HG03442 (cell line): ENCODE results near the gene NELFE.
"Not testable (repeated sequence)": the region's sequence is repeated elsewhere in the genome, so short reads cannot be mapped to it uniquely, and the experiment has no call there.

Source experiments
- ATAC-seq: cut with Tn5 transposase; IDR thresholded peaks from one replicate; pipeline ENCODE4 v1.9.1; 2021; ENCODE audit warnings: mild to moderate bottlenecking, moderate library complexity; ENCODE audit not compliant: unreplicated experiment

NELFE gene

GRCh38 chr6:31976065-31976464 is 17.3 kb upstream of the NELFE start:
- not testable (repeated sequence) for ATAC-seq

DNA sequence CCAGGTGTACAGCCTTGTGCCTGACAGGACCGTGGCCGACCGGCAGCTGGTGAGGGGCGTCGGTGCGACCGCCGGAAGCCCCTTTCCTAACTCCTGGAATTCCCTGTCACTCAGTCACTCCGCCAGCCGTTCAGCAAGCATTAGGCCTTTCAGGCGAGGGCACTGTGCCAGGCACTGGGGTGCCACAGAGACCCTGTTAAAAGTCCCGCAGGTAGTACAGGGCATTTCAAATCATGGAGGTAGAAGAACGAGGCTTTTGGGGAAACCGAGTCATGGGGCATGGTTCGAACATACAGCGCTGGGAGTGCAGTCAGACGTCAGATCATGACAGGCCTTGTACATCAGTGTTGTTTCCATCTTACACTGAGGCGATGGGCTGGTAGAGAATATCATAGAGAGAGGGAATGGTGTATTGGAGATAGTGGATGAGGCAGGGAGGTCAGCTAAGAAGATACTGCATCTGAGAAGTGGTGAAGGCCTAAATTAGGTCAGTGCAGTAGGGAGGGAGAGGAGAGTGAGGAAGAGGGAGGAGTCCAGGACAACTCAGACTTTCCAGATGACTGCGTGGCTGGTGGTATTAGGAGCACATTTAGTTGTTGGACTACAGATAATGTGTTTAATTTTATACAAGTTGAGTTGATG is 14.1 kb upstream of the NELFE start:
- ATAC-seq, result peak; percentile 1

- ATAC-seq, result peak; percentile 82
These were observed 13.4 kb upstream of the NELFE start, which contains the start of gene DXO for GRCh38 chr6:31971993-31972708. TSS of gene DXO (minus strand) at chr6:31972138. CDS start at chr6:31971675, 463 bp downstream.

GRCh38 chr6:31971279-31971992 is 12.7 kb upstream of the NELFE start:
- no peak for ATAC-seq

DNA sequence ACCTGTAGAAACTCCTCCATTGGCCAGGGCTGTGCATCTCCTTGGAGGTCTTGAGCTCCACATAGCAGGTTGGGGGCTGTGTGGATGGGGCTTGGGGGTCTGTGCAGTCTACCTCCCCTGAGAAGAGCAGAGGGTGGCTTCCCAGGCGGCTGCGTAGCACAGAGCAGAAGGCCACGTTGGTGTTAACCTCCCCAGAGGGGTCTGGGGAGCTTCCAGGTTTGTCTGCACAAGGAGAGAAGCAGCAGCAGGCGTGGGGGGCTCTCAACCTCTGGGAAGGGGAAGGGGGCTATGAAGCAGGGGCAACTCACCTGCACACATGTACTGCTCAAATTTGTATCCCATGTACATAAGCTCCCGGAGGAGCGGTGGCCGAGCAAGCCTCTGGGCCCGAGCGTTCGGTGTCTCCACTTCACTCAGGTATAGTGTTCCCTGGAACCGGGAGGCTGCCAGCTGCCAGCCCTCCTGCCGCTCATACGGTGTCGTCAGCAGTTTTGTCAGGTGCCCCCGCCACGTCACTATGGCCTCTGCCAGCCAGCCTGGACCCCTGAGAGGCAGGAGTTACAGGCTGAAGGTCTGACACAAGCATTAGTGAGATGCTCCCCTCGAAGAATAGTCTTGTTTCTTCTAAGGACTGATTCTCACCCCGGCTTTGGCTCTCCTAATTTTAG is 12.0 kb upstream of the NELFE start:
- ATAC-seq, result no peak

DNA sequence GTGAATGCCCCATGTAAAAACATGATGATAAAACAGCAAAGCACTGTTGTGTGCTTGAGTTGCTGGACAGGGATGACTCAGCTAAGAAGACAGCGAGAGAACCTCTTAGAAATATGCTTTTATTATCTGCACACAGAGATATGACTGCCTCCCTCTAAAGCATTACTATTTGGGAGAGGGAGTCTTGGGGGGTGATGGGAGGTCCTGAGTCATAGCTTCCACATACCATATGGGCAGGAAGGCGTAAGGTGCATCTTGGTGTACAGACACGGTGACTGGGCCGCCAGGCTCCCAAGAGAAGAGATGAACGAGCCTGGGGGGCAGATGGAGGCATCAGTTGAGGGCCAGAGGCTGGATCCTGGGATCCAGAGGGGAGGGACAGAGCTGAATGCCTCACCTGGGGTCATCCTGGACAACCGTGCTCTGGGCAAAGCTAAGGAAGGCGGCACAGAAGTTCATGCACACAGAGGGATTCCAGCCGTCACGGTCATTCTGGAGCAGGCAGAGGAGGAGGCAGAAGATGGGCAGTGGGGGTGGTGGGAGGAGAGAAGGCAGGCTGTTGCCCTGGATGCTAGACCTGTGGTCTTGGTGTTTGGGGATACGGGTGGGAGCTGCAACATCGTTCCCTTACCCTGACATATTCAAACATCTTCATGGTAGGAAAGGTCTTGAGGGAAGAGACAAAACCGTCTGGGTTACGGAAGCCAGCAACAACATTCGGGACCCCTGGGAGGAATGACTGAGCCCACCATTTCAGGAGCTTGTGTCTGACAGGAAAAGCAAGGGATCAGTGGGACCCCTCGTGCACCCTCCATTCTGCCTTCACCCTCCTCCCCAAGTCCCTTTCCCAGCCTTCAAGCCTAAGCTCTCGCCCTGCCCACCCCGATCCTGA is 11.2 kb upstream of the NELFE start:
- no peak for ATAC-seq

GRCh38 chr6:31968791-31969711 is 10.3 kb upstream of the NELFE start:
- no peak for ATAC-seq

GRCh38 chr6:31968326-31968725 is 9.6 kb upstream of the NELFE start:
- ATAC-seq, result no peak

- no peak for ATAC-seq
These were observed 9.2 kb upstream of the NELFE start for GRCh38 chr6:31967926-31968320.

DNA sequence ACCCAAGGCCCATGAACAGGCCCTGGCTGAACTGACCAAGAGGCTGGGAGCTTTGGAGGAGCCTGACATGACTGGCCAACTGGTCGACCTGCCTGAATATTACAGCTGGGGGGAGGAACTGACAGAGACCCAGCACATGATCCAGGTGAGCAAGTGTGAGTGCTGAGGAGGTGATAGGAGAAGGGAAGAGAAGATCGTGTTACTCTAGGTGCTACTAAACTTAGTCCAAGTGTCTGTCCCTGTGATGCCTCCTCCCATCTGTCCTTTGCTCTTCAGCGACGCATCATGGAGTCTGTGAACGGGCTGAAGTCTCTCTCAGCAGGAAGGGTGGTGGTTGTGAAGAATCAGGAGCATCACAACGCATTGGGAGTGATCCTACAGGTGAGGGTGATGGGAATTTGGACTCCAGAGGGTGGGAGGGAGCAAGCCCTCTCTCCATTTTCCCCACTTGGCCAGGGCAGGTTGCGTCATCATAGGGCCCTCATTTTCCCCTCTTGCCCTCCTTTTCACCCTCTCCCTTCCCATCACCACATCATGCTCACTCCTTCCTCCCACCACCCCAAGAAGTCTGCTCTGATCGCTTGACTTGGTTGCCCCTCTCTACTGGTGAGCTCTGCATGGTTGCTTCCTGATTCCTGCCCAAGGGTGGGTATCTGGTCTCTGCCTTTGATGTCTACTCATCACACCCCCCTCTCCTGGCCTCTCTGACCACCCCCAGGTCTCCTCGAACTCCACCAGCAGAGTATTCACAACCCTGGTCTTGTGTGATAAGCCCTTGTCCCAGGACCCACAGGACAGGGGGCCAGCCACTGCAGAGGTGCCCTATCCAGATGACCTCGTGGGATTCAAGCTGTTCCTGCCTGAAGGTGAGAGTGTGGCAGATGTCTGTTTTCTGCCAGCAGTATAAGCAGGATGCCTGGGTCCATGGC is 8.5 kb upstream of the NELFE start:
- ATAC-seq, result no peak

DNA sequence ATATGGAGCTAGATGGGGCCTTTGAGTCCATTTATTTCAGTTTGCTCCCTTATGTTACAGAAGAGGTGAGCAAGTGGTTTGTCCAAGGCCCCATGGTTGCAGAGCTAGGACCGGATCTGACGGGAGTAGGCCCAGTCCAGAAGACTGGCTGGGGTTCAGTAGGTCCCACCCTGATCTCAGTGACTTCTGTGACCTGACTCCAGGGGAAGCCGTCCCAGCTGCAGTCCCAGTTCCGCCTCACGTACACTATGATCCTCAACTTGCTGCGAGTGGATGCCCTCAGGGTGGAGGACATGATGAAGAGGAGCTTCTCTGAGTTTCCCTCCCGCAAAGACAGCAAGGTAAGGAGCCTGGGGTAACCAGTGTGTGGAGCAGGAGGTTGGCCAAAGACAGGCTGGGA is 7.7 kb upstream of the NELFE start:
- no peak for ATAC-seq

GRCh38 chr6:31965700-31966099 is 6.9 kb upstream of the NELFE start:
- ATAC-seq, result no peak

DNA sequence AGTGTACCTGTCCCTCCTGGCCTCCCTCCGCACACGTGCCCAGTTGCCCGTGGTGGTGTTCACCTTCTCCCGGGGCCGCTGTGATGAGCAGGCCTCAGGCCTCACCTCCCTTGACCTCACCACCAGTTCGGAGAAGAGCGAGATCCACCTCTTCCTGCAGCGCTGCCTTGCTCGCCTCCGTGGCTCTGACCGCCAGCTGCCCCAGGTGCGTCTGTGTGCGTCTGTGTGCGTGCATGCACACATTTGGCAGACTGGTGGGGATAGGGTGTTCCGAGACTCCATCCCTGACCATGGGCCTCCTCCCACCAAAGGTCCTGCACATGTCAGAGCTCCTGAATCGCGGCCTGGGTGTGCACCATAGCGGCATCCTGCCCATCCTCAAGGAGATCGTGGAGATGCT is 5.2 kb upstream of the NELFE start:
- no peak for ATAC-seq

DNA sequence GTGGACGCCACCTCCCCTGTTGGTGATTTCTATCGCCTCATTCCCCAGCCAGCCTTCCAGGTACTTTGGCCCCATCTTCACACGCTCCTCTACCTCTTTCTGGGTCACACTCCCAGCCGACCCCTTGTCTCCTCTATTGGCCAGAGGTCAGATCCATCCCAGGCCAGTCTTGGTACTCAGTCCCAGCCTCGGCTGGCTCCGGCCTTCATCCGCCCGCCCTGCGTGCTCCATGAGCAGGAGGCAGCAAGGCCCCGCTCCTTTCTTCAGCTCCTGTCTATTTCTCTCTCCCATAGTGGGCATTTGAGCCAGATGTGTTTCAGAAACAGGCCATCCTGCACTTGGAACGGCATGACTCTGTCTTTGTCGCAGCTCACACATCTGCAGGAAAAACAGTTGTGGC is 2.8 kb upstream of the NELFE start:
- ATAC-seq, result no peak

- peak; percentile 11 for ATAC-seq
These were observed 395 bp downstream of the NELFE start for GRCh38 chr6:31958412-31958740.

GRCh38 chr6:31956796-31957195 is 2.0 kb downstream of the NELFE start:
- ATAC-seq, result no peak

GRCh38 chr6:31954511-31954910 is 4.3 kb downstream of the NELFE start:
- ATAC-seq, result no peak

DNA sequence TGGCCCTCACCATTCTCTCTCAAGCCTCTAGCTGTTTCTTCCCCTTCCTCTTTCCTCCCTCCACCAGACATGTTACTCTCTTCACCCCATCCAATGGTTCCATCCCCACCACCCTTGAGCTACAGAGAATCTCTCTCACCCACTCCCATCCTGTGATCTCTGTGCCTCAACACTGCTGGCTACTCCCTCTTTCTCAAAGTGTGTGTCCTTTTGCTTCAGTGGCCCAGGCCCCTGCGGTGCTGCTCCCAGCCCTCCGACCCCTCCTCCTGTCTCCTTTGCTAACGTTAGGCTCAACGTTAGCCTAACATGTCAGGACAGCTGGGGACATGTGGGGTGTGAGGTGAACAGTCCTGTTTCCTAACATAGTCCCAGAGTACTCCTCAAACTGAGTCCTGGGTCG is 5.9 kb downstream of the NELFE start:
- no peak for ATAC-seq
